IPS DF 19.7 (cell line): ENCODE results near the gene INO80D.
"Not testable (repeated sequence)": the region's sequence is repeated elsewhere in the genome, so short reads cannot be mapped to it uniquely, and the experiment has no call there.

ENCODE experiments used
- DNase-seq: peaks from one replicate; pipeline ENCODE4 v3.0.0-alpha.2; 2013; ENCODE audit warnings: low read depth, low spot score

Gene INO80D

DNA sequence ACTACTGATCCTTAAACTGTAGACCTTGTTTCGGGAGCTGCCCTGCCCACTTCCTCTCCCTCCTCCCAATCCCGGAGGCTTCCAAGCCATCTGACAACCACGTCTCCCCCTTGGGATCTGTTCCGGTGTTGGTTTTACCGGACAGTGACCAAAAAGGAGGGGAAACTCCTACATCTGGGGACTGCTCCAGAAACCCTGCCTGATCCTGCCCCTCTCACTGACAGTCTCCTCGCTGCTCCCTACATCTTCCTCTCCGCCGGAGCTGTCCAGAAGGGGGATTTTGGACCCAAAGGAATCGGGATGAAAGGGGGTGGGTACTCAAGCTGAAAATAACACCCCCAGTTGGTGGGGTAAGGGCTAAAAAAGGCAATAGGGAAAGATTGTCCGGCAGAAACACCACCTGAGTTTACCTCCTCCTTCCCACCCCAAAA, 1.5 kb downstream of the INO80D start:
- peak; percentile 84 for DNase-seq

GRCh38 chr2:206083602-206084438, 2.2 kb downstream of the INO80D start:
- DNase-seq, result peak; percentile 89

DNA sequence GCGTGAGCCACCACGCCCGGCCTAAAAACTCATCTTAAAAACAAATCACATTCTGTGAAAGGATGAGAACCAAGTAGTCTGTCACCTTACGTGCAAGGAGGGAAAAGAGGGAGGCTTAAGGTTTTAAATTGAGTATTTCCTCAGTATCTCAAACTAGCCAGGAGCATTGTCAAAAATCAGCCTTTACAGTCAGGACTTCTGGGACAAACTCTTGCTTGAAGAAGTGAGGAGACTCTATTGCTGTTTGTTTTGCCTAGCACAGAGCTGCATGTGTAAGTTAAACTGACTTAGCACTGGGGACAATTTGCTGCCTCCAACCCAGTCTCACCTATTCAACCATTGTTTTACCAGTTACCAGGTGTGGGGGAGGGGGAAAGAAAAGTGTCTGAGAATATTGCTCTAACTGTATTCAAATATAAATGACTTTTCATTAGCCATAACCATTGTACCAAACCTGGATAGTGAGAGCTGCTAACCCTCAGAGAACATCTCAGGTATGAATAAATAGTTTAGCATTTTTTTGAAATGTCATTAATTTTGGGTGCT, 3.6 kb downstream of the INO80D start:
- DNase-seq, result no peak

DNA sequence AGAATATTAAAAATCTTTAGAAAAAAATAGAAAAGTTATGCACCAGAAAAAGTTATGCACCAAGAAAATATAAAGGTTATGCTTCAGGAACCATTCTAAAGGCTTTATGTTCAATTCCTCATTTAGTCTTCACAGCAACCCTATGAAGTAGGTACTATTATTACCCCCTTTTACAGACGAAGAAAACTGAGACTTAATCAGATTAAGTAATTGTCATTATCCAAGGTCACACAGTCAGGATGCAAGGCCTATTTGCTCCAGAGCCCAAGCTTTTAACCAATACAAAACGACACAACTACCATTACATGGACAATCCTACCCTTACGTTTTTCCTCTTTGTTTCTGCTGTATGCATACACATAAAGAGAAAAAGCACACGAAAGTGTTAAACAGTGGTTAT, 5.0 kb downstream of the INO80D start:
- no peak for DNase-seq

- peak; percentile 84 for DNase-seq
Measured at GRCh38 chr2:206079699-206080465, 6.1 kb downstream of the INO80D start.

GRCh38 chr2:206077879-206078278, 8.1 kb downstream of the INO80D start:
- not testable (repeated sequence) for DNase-seq

DNA sequence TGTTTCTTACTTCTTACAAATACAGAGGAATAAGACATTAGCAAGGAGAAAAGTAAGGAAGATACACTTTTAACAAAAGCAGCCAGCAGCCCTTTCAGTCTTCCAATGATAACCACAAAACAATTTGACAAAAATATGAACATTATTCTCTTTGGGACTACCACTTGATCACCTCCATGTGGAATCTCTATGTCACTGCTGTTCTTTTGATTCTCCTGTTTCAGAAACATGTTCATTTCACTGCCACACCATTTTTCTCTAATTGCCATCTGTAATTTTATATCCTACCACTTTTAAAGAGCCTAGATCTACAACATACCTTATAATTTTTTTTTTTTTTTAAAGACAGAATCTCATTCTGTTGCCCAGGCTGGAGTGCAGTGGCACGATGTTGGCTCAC, 10.9 kb downstream of the INO80D start:
- DNase-seq, result no peak

- DNase-seq, result no peak
Measured at GRCh38 chr2:206071807-206072206, 14.2 kb downstream of the INO80D start.

DNA sequence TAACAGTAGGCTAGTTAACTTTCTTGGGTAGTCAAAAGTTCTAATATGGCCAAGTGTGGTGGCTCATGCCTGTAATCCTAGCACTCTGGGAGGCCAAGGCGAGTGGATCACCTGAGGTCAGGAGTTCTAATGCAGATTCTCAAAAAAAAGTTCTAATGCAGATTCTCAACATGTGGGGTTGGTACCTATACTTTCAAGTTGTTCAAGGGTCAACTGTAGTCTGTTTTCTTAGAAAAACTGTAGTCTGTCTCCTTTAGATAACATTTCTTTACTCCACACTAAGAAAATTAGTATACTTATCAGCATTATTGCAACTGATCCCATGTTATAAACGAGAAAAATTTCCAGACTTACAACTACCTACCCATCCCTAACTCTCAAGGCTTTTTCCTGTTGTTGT, 16.6 kb downstream of the INO80D start:
- DNase-seq, result no peak

DNA sequence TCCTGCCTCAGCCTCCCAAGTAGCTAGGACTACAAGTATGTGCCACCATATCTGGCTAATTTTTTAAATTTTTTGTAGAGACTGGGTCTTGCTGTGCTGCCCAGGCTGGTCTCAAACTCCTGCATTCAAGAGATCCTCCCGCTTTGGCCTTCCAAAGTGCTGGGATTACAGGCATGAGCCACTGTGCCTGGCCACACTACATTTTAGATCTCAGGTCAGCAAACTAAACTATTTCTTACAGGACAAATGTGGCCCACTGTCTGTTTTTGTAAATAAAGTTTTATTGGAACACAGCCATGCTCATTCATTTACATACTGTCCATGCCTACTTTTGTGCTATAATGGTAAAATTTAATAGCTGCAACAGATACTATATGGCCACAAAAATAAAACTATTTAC, 17.8 kb downstream of the INO80D start:
- no peak for DNase-seq

DNA sequence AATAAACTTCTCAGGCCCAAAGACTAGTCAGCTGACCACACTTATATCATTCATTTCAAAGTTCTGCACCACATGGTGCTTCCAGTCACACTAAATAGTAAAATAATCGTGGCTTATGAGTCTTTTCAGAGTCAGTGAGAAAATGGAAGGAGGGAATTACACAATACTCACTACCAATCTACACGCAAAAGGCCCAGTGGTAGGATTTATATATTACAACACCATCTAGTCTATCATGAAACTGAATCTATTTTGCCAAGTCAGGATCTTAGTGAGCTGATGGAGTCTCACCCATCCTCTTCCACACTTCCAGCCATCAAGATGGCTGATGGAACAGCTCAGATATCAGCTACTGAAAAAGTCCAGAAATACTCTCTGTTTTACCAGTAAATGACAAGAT, 21.9 kb downstream of the INO80D start:
- DNase-seq, result no peak

GRCh38 chr2:206063635-206064034, 22.3 kb downstream of the INO80D start:
- DNase-seq, result no peak

GRCh38 chr2:206062724-206063123, 23.2 kb downstream of the INO80D start:
- no peak for DNase-seq

- DNase-seq, result no peak
Measured at GRCh38 chr2:206056286-206056685, 29.7 kb downstream of the INO80D start.

GRCh38 chr2:206054952-206055351, 31.0 kb downstream of the INO80D start:
- no peak for DNase-seq

- DNase-seq, result no peak
Measured at GRCh38 chr2:206051912-206052311, 34.1 kb downstream of the INO80D start.

DNA sequence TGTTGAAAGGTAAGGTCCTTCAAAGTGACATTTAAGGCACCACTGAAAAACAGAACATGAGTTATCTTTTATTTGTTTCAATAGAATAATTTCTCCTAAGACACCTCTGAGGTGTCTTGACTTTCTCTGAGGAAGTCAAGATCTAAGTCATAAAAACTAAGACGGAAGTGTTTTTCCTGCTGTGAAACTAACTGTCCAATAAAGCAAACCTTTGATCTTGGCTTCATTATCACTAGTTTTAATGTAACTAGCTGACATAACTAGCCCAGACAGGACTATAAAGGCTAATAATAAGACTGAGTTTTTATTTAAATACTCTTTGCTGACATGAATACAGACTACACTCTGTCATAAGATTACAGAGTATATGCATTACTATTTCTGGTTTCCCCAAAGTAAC, 36.6 kb downstream of the INO80D start:
- no peak for DNase-seq

- no peak for DNase-seq
Measured at GRCh38 chr2:206045251-206045650, 40.7 kb downstream of the INO80D start.

DNA sequence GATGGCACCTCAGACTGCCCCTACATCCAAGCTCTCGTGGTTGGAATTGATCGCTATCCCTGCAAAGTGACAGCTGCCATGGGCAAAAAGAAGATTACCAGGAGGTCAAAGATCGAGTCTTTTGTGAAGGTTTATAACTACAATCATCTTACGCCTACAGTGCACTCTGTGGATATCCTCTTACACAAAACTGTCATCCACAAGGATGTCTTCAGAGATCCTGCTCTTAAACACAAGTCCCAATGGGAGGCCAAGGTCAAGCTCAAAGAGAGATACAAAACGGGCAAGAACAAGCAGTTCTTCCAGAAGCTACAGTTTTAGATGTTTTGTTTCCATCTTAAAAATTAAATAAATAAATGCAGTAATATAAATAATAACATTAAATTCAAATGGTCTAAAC, 45.4 kb downstream of the INO80D start:
- DNase-seq, result no peak

DNA sequence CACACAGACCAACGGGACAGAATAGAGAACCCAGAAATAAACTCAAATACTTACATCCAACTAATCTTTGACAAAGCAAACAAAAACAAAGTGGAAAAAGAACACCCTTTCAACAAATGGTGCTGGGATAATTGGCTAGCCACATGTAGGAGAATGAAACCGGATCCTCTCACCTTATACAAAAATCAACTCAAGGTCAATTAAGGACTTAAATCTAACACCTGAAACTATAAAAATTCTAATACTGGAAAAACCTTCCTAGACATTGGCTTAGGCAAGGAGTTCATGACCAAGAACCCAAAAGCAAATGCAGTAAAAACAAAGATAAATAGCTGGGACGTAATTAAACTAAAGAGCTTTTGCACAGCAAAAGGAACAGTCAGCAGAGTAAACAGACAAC, 50.6 kb downstream of the INO80D start:
- not testable (repeated sequence) for DNase-seq

DNA sequence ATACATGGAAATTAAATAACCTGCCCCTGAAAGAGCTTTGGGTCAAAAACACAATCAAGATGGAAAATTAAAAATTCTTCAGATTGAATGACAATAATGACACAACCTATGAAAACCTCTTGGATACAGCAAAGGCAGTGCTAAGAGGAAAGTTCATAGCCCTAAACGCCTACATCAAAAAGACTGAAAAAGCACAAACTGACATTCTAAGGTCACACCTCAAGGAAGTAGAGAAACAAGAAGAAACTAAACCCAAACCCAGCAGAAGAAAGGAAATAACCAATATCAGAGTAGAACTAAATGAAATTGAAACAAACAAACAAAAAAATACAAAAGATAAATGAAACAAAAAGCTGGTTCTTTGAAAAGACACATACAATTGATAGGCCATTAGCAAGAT, 52.5 kb downstream of the INO80D start:
- DNase-seq, result not testable (repeated sequence)

DNA sequence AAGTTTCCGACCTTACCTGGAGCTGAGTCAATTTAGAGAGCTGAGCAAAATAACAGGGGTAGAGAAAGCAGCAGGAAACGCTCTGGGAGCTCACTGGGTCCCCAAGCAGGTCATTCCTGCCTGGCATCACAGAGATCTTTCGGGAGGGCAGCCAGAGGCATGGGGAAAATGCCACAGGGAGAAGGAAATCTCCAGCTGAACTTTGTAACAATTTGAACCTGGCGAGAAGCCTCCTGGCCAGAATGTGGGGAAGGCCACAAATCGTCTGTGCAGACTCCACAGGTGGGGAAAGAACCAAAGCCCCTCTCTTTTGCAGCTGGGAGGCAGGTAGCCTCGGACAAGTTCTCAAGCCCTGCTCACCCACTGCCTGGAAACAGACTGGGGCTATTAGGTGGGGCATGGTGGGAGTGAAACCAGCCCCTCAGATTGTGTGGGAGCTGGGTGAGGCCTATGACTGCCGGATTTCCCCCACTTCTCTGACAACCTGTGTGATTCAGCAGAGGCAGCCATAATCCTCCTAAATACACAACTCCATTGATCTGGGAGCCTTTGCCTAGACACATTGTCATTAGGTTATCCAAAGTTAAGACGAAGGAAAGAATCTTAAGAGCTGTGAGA, 53.9 kb downstream of the INO80D start:
- DNase-seq, result no peak
